NCI-H510A treated with DMSO at 0.1 percent for 48 hours (cell line): Measurements from ENCODE around the gene TMEM88.
"Not testable (repeated sequence)": the region's sequence is repeated elsewhere in the genome, so short reads cannot be mapped to it uniquely, and the experiment has no call there.

ENCODE experiments used
- DNase-seq: peaks from one replicate; lab custom pipeline; 2025; lab: John Stamatoyannopoulos, UW

TMEM88 gene

DNA sequence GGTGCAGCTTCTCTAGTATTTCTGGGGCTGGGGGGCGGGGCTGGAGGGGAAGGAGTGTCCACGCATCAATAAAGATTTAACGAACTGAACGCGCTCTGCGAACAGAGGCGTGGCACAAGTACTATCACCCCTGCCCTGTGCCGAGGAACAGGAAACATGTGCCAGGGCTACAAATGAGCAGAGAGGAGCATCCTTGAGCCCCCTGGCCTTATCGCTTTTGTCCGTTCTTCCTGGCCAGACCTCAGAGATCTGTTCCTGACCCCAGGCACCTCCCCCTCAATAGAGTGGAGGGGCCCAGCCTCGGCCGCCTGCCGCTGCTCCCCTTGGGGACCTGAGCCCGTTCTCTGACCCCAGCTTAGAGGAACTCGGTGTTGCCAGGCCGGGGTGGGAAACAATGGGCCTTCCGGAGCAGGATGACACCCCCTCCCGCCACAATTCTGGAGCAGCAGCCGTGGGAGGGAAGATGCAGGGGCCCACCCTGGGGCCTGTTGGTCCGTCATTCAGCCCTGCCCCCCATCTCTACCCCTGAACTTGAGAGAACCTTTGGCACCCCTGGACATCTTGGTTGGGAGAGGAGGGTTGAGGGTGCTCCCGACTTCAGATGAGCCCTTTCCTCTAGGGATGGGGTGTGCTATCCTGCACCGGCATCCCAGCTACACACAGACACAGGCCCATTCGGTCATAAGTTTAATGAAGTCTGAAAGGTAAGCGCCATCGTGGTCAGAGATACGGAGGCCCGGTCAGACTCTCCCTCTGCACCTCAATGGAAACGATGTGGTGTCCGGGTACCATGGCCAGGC, 1.3 kb downstream of the TMEM88 start:
- DNase-seq, result no peak

DNA sequence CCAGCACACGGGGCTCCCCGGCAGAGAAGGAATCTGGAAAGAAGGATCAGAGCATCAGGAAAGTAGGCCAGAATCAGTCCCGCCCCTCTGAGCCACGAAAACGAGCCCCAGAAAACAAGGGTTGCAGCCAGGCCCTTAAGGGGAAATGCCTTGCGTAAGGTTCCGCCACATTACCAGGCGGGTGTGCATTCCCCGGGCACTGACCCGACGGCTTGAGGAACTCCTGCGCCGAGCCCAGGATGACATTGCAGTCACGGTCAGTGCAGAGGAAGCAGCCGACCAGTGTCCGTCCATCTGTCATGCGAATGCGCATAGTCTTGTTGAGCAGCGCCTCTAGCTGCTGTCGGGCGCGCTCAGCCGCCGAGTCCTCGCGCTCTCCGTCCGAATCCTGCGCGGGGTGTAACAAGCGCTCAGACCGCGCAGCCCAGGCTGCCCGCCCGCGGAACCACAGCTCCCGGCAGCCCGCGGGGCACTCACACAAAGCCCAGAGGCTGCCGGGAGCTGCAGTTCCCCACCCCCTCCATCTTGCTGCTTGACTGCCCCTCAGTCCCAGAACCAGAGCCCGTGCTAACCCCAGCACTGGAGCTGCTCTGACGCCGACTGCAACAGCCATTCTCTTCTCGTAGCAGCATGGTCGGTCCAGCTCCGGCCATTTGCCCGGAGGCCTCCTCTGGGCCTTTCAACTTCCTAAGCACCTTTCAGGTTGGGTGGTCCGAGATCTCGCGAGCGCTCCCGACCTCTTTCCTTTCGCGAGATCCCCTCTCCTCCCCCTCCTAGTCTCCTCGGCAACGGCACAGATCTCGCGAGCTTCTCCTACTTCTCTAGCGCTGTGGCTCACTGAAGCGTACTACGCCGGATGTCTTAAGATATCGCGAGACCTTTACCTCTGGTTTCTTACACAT, 2.2 kb downstream of the TMEM88 start, which contains the start of gene NAA38:
Gene NAA38, minus strand, starts transcription at position 749 of the 902 bp plus-strand sequence. Its CDS starts 96 bp downstream, at position 653.
- peak; percentile 98 for DNase-seq

DNA sequence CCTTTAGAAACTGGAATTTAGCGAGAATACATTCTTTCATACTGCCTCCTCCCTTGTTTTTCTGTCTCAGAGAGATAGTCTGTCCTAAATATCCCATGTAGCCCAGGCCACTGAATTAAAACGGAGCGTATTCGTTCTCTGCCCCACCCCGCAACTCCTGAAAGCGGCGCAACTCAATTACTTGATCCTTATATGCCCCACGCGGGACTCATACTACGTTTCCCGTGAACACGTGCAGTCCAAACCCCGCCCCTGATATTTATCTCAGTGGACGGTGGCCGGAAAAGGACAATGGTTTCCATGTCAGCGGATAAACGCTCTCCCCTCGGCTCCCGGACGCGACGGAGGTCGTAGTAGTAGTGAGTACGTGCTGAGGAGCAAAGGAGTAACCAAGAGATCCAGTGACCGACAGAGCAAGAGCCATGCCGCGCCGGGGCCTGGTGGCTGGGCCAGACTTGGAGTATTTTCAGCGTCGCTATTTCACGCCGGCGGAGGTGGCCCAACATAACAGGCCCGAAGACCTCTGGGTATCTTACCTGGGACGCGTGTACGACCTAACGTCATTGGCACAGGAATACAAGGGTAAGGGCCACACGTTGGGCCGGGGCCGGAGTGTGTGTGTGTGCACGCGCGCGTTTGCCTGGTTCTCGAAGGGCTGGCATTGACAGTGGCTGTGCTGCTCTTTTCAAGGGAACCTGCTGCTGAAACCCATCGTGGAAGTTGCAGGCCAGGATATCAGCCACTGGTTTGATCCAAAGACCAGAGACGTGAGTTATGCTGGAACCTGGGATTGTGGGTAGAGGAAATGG, 3.1 kb downstream of the TMEM88 start, which contains the start of gene CYB5D1:
Gene CYB5D1, plus strand, starts transcription at position 291 of the 809 bp plus-strand sequence. Its CDS starts 132 bp downstream, at position 423.
- peak; percentile 98 for DNase-seq

DNA sequence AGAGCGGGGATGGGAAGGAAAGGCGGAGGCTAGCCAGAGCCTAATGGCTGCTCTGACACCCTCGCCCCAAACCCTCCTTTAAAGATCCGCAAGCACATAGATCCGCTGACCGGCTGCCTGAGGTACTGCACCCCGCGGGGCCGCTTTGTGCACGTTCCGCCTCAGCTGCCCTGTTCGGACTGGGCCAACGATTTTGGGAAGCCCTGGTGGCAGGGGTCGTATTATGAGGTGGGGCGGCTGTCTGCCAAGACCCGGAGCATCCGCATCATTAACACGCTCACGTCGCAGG, 3.6 kb downstream of the TMEM88 start:
- DNase-seq, result peak; percentile 19

DNA sequence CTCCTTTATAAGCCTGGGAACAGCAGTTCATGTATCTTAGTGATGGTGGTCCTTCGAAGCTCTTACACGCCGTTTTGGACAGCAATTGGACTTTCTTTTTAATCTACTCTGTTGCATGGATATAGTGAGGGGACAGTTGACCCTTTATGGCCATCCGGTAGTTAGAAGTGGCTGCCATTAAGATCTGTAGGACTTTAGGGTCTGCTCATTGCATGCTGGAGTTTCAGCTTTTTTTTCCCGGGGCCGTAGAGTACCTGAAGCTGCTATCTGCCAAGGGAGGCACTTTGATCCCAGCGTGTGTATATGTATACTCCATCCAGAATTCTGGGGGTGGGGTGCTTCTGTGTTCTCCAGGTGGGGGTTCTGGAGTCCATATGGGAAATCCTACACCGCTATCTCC, 4.2 kb downstream of the TMEM88 start:
- no peak for DNase-seq

DNA sequence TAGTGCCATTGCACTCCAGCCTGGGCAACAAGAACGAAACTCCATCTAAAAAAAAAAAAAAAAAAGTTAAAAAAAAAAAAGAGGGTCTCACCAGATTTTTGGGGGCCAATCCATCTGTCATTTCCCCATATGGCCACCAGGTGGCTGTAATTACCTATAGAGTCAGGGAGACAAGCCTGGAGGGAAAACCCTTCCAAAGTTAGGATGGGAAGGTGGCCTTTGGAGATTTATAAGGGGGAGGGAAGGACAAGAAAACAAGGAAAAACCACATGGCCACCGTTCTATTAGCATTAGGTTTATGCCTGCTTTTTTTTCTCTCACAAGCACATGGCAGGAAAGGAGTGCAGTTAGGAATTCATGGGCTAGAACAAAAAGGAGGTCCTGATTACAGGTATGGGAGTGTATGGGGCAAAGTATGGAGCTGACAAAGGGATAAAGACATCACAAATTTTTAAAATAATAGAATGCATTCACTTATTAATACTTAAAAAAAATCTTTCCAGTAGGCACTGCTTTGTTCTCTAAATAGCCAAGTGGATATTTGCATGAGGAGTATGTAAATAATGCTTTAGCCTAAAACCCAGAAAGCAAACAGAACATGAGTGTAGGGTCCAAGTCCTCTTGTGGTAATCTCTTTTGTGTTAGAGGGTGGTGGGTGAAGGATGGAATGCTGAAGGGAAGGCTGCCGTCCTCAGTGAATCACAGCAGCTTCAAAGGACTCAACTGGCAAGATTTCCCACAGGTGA, 8.0 kb downstream of the TMEM88 start:
- DNase-seq, result peak; percentile 54

DNA sequence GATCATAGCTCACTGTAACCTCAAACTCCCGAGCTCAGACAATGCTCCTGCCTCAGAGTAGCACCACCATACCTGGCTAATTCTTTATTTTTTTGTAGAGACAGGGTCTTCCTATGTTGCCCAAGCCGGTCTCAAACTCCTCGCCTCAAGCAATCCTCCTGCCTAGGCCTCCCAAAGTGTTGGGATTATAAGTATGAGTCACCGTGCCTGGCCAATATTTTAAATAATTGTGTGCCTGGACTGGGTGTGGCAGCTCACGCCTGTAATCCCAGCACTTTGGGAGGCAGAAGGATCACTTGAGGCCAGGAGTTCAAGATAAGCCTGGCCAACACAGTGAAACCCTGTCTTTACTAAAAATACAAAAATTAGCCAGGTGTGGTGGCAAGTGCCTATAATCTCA, 9.5 kb downstream of the TMEM88 start:
- not testable (repeated sequence) for DNase-seq

DNA sequence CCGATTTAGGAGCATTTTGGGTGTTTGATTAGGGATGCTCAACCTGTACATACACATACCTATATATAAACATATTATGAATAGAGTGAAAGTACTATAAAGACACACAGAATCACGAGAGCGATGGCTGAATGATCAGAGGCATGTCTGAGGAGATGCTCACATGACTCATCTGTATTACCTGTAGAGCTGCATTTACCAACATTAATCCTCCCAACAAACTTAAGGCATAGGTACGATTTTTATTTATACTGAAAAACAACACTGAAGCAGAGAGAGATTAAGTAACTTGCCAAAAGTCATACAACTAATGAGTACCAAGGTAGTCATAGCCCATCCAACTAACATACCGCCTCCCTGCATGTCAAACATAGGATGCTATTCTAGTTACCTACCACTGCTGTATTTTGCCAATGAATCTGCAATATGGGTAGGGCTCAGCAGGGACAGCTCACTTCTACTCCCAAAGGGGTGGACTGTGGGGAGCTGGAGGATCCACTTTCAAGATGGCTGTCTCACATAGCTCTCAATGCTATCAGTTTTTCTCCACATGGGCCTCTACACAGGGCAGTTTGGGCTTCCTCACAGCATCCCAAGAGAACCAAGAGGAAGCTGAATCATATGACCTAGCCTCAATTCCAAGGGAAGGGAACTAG, 10.3 kb downstream of the TMEM88 start:
- no peak for DNase-seq

DNA sequence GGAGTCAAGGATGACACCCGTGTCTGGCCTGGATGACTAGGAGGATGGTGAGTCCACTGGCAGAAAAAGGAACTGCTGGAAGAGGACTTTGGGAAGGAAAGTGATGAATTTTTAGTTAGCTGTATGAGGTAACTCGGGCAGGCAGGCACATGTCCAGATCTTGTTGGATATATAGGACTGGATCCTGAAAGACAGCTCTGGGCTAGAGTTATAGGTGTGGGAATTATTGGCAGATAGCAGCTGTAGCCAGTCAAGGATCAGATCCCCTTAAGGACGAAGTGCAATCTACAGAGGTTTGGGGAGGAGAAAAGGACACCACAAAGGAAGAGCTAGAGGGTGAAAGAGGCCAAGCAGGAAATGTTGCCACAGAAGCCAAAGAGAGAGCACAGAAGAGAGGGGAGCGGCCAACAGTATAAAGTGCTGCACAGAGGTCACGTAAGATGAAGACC, 13.0 kb downstream of the TMEM88 start:
- no peak for DNase-seq

DNA sequence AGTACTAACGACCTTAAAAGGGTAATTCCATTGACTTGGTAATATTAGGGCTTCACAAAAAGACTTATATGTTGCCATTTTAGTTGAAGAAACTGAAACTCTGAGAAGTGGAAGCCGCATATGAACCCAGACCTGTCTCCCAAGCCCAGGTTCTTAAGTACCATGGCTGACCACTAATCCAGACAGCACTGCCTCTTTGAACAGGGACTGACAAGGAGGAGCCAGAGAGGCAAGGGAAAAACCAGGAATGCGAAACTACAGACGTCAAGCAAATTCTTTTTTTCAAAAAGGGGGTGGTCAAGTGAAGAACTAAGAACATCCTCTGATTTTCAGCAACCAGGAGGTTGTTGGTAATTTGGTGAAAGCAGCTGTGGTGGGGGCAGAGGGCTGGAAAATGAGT, 18.2 kb downstream of the TMEM88 start:
- DNase-seq, result no peak

DNA sequence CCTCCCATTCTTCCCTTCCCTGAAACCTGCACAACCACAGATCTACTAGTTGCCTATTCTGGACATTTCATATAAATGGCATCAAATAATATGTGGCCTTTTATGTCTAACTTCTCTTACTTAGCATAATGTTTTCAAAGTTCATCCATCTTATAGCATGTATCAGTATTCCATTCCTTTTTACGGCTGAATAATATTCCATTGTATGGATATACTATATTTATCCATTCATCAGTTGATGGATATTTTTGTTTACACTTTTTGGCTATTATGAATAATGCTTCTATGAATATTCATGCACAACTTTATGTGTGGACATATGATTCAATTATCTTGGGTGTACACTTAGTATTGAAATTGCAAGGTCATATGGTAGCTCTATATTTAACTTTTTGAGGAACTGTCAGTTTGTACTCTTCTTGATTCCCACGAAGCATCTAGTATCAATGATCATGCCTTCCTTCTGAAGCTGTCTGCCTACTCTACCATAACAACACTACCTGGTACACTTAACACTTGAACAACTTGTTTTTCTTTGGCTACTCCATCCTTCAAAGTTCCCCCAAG, 21.0 kb downstream of the TMEM88 start:
- DNase-seq, result no peak

DNA sequence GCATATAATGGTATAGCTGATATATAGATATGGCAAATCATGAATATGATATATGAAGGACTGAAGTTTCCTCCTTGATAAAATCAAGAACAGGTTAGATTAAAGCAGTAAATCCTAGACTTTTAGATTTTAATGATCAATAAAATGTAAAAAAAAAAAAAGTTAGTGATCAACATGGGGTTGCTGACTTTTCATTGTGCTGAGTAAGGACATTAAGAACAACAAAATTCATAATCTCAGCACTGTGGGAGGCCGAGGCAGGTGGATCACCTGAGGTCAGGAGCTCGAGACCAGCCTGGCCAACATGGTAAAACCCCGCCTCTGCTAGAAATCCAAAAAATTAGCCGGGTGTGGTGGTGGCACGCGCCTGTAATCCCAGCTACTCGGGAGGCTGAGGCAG, 23.4 kb downstream of the TMEM88 start:
- DNase-seq, result no peak

DNA sequence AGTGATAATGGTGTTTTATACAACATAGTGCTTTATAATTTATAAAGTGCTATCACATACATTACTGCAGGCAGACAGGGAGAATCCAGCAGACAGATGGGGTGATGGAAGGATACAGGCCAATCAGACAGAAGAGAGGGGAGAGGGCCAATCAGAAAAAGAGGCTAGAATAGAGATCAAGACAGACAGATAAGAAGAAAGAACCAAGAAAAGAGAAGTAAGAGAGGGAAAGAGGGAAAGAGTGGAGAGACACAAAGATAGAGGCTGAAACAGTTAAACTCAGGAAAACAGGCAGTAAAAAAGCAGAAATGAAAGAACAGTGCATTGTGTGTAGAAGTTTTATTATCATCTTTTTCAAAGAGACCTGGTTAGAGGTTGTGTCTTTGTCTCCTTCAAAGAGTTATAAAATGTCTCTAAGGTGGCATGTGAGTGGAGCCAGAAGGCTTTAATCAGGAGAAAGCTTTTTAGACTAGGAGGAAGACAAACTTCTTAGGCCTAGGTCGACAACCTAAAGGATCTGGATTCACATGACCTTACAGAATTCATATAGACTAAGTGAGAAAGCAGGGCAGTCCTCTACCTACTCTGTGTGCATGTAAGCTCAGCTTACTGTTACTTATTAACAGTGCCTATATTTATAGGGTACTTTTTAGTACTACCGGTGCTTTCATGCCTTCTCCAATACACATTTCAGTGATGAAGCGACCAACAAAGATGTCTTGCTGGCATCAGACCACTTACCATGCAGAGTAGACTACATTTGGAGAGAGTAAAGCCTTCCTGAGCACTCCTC, 25.4 kb downstream of the TMEM88 start:
- DNase-seq, result no peak

DNA sequence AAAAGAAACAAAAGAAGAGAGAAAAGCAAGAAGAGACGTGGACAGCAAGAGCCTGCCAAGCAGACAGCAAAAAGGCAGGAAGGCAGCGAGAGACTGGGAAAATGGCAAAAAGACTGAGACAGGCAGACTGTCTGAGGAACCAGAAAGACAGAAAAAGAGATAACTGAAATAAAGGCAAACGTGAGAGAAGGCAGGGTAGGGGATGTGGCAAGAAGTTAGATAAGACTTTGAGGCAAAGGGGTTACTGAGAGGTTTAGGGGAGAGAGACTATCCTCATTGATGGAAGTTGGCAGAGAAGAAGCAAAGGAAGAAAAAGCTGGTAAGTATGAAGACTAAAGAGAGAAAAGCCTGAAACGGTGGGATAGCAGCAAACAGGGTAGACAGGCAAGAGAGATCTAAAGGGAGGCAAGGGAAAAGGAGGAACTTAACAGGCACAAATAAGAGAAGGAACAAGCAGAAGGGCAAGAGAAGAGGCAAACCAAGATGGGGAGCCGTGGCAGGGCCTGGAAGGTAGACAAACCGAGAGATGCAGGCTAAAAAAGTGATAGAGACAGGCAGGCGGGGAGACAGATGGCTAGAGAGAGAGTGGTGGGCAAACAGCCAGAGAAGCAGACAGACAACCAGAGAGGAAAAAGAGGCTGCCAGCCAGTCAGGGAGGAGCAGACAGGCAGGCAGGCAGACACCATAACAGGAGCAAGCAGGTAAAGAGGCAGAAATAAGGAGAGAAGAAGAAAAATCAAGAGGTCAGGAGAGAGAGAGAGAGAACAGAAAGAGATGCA, 26.6 kb downstream of the TMEM88 start:
- DNase-seq, result peak; percentile 89

DNA sequence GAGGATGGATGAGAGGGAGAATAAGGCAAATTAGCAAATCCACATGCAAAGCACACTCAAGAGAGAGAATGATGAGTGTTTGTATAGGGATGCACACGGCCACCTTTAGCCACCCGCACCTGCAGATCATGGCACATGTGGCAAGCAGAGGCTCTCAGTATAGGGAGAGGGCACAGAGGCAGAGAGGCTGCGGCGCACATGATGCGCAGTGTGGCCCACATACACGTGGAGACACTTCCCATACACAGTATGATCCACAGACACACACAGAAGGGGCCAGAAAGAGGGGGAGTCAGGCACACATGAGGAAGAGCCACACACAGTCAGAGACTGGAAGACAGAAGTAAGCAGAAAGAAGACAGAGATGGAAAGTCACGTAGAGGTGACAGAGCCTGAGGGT, 27.2 kb downstream of the TMEM88 start:
- DNase-seq, result peak; percentile 89

DNA sequence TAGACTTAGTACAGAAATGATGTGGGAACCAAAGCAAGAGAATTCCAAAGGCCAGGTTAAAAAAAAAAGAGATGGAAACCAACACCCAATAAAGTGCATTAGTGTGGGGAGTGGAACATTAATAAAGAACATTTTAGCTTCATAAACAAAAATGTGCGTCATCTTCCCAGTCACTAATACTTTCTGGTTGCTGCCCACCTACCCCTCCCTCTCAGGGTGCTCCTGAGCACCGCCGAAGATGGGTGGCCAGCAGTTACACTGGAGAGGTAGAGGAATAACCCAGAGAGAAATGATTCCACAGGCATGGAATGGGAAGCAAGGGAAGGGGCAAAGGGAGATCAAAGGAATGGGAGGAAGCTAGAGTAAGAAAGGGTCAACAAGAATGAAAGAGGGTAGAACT, 27.8 kb downstream of the TMEM88 start:
- DNase-seq, result peak; percentile 63

DNA sequence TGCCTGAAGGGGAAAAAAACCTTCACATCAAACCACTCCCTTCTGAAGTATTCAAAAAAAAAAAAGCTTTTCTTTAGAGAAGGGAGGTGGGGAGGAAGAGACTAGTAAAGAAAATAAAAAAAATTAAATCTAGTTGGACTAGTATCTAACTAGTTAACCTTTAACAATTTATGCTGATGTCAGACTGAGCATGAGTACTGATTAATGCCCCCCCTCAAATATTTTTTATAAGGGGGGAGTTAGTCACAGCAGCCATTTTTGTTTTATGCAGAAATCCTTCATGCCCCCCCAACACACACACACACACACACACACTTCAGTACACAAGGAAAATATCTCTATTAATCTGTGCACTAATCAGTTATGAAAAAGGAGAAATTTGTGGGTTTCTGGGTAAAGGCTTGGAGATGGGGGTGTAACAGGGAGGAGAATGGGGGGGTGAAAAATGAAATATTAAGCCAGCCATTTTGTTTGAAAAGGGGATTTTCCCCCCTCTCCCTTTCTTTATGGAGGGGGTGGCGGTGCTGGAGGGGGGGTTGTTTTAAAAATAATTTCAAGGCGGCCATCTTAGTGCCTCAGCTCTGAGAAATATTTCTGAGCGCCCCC, 29.0 kb downstream of the TMEM88 start:
- peak; percentile 64 for DNase-seq

DNA sequence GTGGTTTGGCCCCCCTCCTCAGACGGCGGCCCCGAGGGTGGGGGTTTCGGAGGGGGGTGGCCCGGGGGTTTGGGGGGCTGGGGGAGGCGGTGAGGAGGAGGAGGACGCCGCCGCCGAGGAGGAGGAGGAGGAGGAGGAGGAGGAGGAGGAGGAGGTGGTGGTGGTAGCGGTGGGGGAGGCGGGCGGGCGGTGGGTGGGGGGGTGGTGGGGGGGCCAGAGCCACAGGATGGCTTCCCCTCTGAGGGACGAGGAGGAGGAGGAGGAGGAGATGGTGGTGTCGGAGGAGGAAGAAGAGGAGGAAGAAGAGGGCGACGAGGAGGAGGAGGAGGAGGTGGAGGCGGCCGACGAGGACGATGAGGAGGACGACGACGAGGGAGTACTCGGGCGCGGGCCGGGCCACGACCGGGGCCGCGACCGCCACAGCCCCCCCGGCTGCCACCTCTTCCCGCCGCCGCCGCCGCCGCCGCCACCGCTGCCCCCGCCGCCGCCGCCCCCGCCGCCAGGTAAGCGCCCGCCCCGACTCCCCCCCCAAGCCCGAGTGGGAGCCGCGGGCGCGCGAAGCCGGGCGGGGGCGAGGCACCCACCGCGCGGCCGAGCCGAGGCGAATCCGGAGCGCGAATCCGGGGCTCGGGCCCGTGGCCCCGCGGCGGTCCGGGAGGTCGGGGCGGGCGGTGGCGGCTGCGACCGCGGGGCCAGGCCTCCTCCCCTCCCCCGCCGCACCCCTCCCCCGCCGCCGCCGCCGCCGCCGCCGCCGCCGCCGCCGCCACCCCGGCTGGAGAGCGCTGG, 29.9 kb downstream of the TMEM88 start:
- DNase-seq, result peak; percentile 9
